Subcutaneous adipose tissue (tissue), 4 donors: ENCODE measurements around the gene CYGB. TPM values are rescaled to one million over a fixed set of nuclear protein-coding genes. Genes with fewer than 3 reads are reported as not detected.

Source experiments
- CTCF ChIP-seq: fragments of 450-650 bp; IDR thresholded peaks from one replicate; pipeline ENCODE4 v1.5.1; 2016; ENCODE audit warnings: low read depth, mild to moderate bottlenecking, control low read depth, antibody characterized with exemption, moderate library complexity
- total RNA-seq, 4 donors: library from RNA; depleted of rRNA; stranded (reverse); fragments of >200 nt; gene quantifications; one replicate each; pipeline ENCODE4 v1.1.0, GENCODE V29; 2016

Gene CYGB
- total RNA-seq, 4 donors from 2014 or later = 29.9 to 48.6 (median 40.3) TPM

- TF ChIP-seq CTCF = no peak
Observed at GRCh38 chr17:76532072-76532651, 5.3 kb downstream of the CYGB start.

GRCh38 chr17:76531486-76532038 lies 5.9 kb downstream of the CYGB start:
- no peak for TF ChIP-seq CTCF

GRCh38 chr17:76530811-76531485 lies 6.6 kb downstream of the CYGB start:
- TF ChIP-seq CTCF = no peak

GRCh38 chr17:76530095-76530723 lies 7.3 kb downstream of the CYGB start:
- no peak for TF ChIP-seq CTCF

- TF ChIP-seq CTCF = no peak
Observed at GRCh38 chr17:76529224-76530094, 8.1 kb downstream of the CYGB start.

GRCh38 chr17:76528528-76529223 lies 8.8 kb downstream of the CYGB start:
- TF ChIP-seq CTCF = no peak
